ENCODE results near the gene GRM3.

The GRM3 gene

GRCh38 chr7:86706406-86706805, 62.7 kb downstream of the GRM3 start:
- no peak for DNase-seq

GRCh38 chr7:86708031-86708680, 64.4 kb downstream of the GRM3 start:
- DNase-seq, result no peak

GRCh38 chr7:86720306-86720705, 76.6 kb downstream of the GRM3 start:
- no peak for DNase-seq

- DNase-seq, result peak; percentile 15 to 18
These were observed 90.1 kb downstream of the GRM3 start for GRCh38 chr7:86733783-86734182.

- peak in 1 of 2 experiments; percentile 82 for DNase-seq
These were observed 101.5 kb downstream of the GRM3 start for GRCh38 chr7:86745013-86745745.

- DNase-seq, result peak; percentile 54 to 62
These were observed 104.0 kb downstream of the GRM3 start for GRCh38 chr7:86747698-86748097.

- no peak for DNase-seq
These were observed 104.5 kb downstream of the GRM3 start for GRCh38 chr7:86748201-86748600.

GRCh38 chr7:86748843-86749719, 105.4 kb downstream of the GRM3 start:
- no peak for DNase-seq

GRCh38 chr7:86749741-86750665, 106.3 kb downstream of the GRM3 start:
- no peak for DNase-seq

GRCh38 chr7:86760236-86760635, 116.5 kb downstream of the GRM3 start:
- no peak for DNase-seq

GRCh38 chr7:86762129-86762528, 118.4 kb downstream of the GRM3 start:
- DNase-seq, result no peak

- DNase-seq, result no peak
These were observed 122.2 kb downstream of the GRM3 start for GRCh38 chr7:86765931-86766330.

GRCh38 chr7:86768394-86768793, 124.7 kb downstream of the GRM3 start:
- DNase-seq, result no peak

- no peak for DNase-seq
These were observed 125.5 kb downstream of the GRM3 start for GRCh38 chr7:86768967-86769760.

- DNase-seq, result no peak
These were observed 129.6 kb downstream of the GRM3 start for GRCh38 chr7:86773309-86773708.

GRCh38 chr7:86775203-86775602, 131.5 kb downstream of the GRM3 start:
- DNase-seq, result no peak

- DNase-seq, result no peak
These were observed 132.4 kb downstream of the GRM3 start for GRCh38 chr7:86776136-86776535.

- DNase-seq, result no peak
These were observed 134.6 kb downstream of the GRM3 start for GRCh38 chr7:86778271-86778670.

GRCh38 chr7:86784765-86785164, 141.1 kb downstream of the GRM3 start:
- no peak for DNase-seq

GRCh38 chr7:86785641-86786040, 141.9 kb downstream of the GRM3 start:
- DNase-seq, result no peak

- DNase-seq, result no peak
These were observed 142.7 kb downstream of the GRM3 start for GRCh38 chr7:86786376-86786775.

GRCh38 chr7:86788948-86789347, 145.2 kb downstream of the GRM3 start:
- no peak for DNase-seq

All from NCI-H526 (cell line).